GM12878 (cell line): ENCODE measurements around the gene CRYGA. TPM values are rescaled to one million over a fixed set of nuclear protein-coding genes. Genes with fewer than 3 reads are reported as not detected.

Experiments
- ATAC-seq: fragments of 200-7000 bp; cut with Tn5 transposase; 3 replicates; pipeline ENCODE4 v1.9.1; 2020; ENCODE audit warnings: mild to moderate bottlenecking, moderate library complexity
- BruUV-seq: library from RNA; stranded (reverse); fragments of 400-500 nt; replicated peaks from 2 replicates; lab custom pipeline; 2021; lab: Mats Ljungman, UMichigan
- CTCF ChIA-PET: fragments of 300-600 bp; sonication (Branson Sonifier 250); formaldehyde crosslinking; extraction: SDS; loops from one replicate; lab custom pipeline; 2021; ENCODE audit warnings: inconsistent platforms; lab: Yijun Ruan, JAX
- POLR2A ChIA-PET: fragments of 350-600 bp; formaldehyde crosslinking; extraction: SDS; loops from one replicate; lab custom pipeline; 2021; ENCODE audit warnings: inconsistent platforms; lab: Charles Lee
- RAD21 ChIA-PET: fragments of 300-600 bp; sonication (Branson Sonifier 250); formaldehyde crosslinking; loops from one replicate; lab custom pipeline; 2023; ENCODE audit warnings: antibody characterized with exemption; ENCODE audit not compliant: unreplicated experiment; lab: Charles Lee
- SMC1A ChIA-PET: fragments of 300-600 bp; sonication (Branson Sonifier 250); formaldehyde crosslinking; loops from one replicate; lab custom pipeline; 2023; ENCODE audit not compliant: unreplicated experiment, uncharacterized antibody; lab: Charles Lee
- DNase-seq: peaks from one replicate; pipeline ENCODE4 v3.0.0-alpha.2; 2011; ENCODE audit warnings: low read depth, low spot score
- FAIRE-seq: peaks from 3 replicates; lab custom pipeline; 2011; peaks lifted over from hg19 to GRCh38; lab: Jason Lieb, UNC
- H2AFZ ChIP-seq: 2 replicates; pipeline ENCODE4 v1.6.0; 2011; ENCODE audit warnings: low read depth, low read length, control low read depth; ENCODE audit not compliant: control insufficient read depth
- H3K27ac ChIP-seq: 2 replicates; pipeline ENCODE4 v1.5.1; 2011; ENCODE audit warnings: control low read depth; ENCODE audit not compliant: control insufficient read depth, insufficient read depth
- H3K27me3 ChIP-seq, 2 experiments: replicated peaks in 1 of 2; 2 replicates each; pipeline versions ENCODE4 v1.6.0 to v1.6.1; 2011; ENCODE audit warnings: low read length in 1 of 2; ENCODE audit not compliant: control insufficient read depth in 2 of 2, insufficient read depth in 2 of 2
- H3K36me3 ChIP-seq, 2 experiments: 2 replicates each; pipeline ENCODE4 v1.5.1; 2011; ENCODE audit warnings: low read length in 1 of 2; ENCODE audit not compliant: control insufficient read depth in 2 of 2, insufficient read depth in 2 of 2
- H3K4me1 ChIP-seq: 2 replicates; pipeline ENCODE4 v1.6.1; 2011; ENCODE audit warnings: mild to moderate bottlenecking, low read length, moderate library complexity, mixed read lengths; ENCODE audit not compliant: control insufficient read depth, insufficient read depth
- H3K4me2 ChIP-seq: 2 replicates; pipeline ENCODE4 v1.6.0; 2011; ENCODE audit warnings: control low read depth; ENCODE audit not compliant: control insufficient read depth, insufficient read depth
- H3K4me3 ChIP-seq: fragments of 200-600 bp; sonication (generic); 2 replicates; pipeline ENCODE4 v1.5.1; 2016
- H3K79me2 ChIP-seq: 2 replicates; pipeline ENCODE4 v1.6.0; 2011; ENCODE audit warnings: low read length; ENCODE audit not compliant: control insufficient read depth, insufficient read depth
- H3K9ac ChIP-seq: 2 replicates; pipeline ENCODE4 v1.8.0; 2011; ENCODE audit warnings: low read length, control low read depth, mixed read lengths; ENCODE audit not compliant: control insufficient read depth, insufficient read depth
- H3K9me3 ChIP-seq: replicated peaks from 3 replicates; pipeline ENCODE4 v1.5.1; 2011; ENCODE audit warnings: mild to moderate bottlenecking, low read length; ENCODE audit not compliant: control insufficient read depth, insufficient read depth
- H4K20me1 ChIP-seq: 2 replicates; pipeline ENCODE4 v1.6.0; 2011; ENCODE audit not compliant: control insufficient read depth, insufficient read depth
- CTCF ChIP-seq, 3 experiments: IDR thresholded peaks in 2 of 3; conservative IDR thresholded peaks in 1 of 3; 2 replicates each; pipeline ENCODE4 v1.5.1; 2011; ENCODE audit warnings: low read depth in 3 of 3, low read length in 3 of 3, mild to moderate bottlenecking in 3 of 3, control low read depth in 2 of 3, moderate library complexity in 2 of 3, inconsistent platforms in 1 of 3, mixed read lengths in 1 of 3; ENCODE audit not compliant: control insufficient read depth in 2 of 3, insufficient read depth in 1 of 3; ENCODE audit errors: extremely low read depth in 1 of 3
- FOXM1 ChIP-seq: IDR thresholded peaks from 2 replicates; pipeline ENCODE4 v1.6.1; 2012; ENCODE audit warnings: low read depth, mild to moderate bottlenecking, inconsistent platforms, low read length, moderate library complexity
- POLR2AphosphoS2 ChIP-seq: IDR thresholded peaks from 2 replicates; pipeline ENCODE4 v1.6.1; 2011; ENCODE audit warnings: low read depth, mild to moderate bottlenecking, low read length, improper control_type of control experiment, moderate library complexity
- RBBP5 ChIP-seq: fragments of 200-600 bp; sonication (generic); conservative IDR thresholded peaks from 2 replicates; pipeline ENCODE4 v1.6.1; 2016
- SMAD1 ChIP-seq: fragments of 450-650 bp; IDR thresholded peaks from 2 replicates; pipeline ENCODE4 v1.6.1; 2018; ENCODE audit warnings: mild to moderate bottlenecking, low read depth; ENCODE audit not compliant: partially characterized antibody
- STAT3 ChIP-seq: IDR thresholded peaks from 2 replicates; pipeline ENCODE4 v1.6.1; 2011; ENCODE audit warnings: low read depth, low read length, improper control_type of control experiment
- TARDBP ChIP-seq: IDR thresholded peaks from 2 replicates; pipeline ENCODE4 v1.6.1; 2016; ENCODE audit warnings: borderline replicate concordance
- WGBS: methylation state at CpG from one replicate; pipeline ENCODE4 v1.1.6; 2016; ENCODE audit warnings: low lambda C conversion rate; ENCODE audit not compliant: insufficient replicate concordance, insufficient coverage; ENCODE audit errors: missing lambda C conversion rate; 5-methylcytosine and 5-hydroxymethylcytosine counted together
- in situ Hi-C: fragments of 300-500 bp; cut with MboI; formaldehyde crosslinking; loops from 9 replicates; pipeline ENCODE4 v1.14.3; 2018; ENCODE audit warnings: mixed read lengths
- intact Hi-C: fragments of 100-400 bp; cut with micrococcal nuclease; formaldehyde crosslinking; loops from one replicate; pipeline ENCODE4 v1.14.2; 2022; ENCODE audit not compliant: unreplicated experiment
- polyA plus RNA-seq, 11 experiments: library from polyadenylated mRNA; depleted of rRNA in 4 of 11; unstranded in 6 of 11; stranded (reverse) in 5 of 11; fragments of >200 nt; fragmentation: Nextera tagmentation in 4 of 11; fragmentation: Illumina TruSeq in 1 of 11; extraction: Ambion mirVana in 4 of 11; extraction: Trizol in 1 of 11; gene quantifications; 1 replicate in 1 of 11; 2 replicates in 10 of 11; pipeline versions ENCODE4 v1.2.1 to v1.2.3, GENCODE V29; 2011 to 2016; ENCODE audit warnings: inconsistent platforms in 2 of 11, missing spikeins in 2 of 11, low read depth in 1 of 11
- total RNA-seq, 4 experiments: library from RNA; depleted of rRNA in 3 of 4; stranded (reverse); fragments of >200 nt in 3 of 4; fragmentation: Illumina TruSeq in 1 of 4; extraction: Trizol in 1 of 4; gene quantifications; 2 replicates each; pipeline versions ENCODE4 v1.2.1 to v1.2.3, GENCODE V29; 2013 to 2021

The CRYGA gene
- total and polyA plus RNA-seq, 10 of the 15 experiments (the other 5 are each of a cell fraction or from before 2014, with no cell fraction given) = not detected

- TF ChIP-seq CTCF (IDR thresholded peaks at IDR 0.05 in 2 of 3, conservative IDR thresholded peaks at IDR 0.05 in 1 of 3; ENCODE audit: control insufficient read depth in 2 of 3, extremely low read depth in 1 of 3, insufficient read depth in 1 of 3, low read depth in 3 of 3, low read length in 3 of 3) (no peak), SMAD1 (no peak), POLR2AphosphoS2 (no peak)
Measured at GRCh38 chr2:208192611-208193236, 29.3 kb upstream of the CRYGA start (continued).

- in situ Hi-C loops (loop anchor here (25.0 kb wide), 1 partner anchor 1022 kb away; no protein-coding TSS in a partner anchor), intact Hi-C loops (no loop called here)
- H3K4me1 ChIP-seq = no peaks in the 10 kb centered on the region
- H3K9me3 ChIP-seq = no peaks in the 10 kb centered on the region
- no peak for FAIRE-seq
- no peaks in the 10 kb centered on the region for H3K27me3 ChIP-seq
- ATAC-seq = no peak
- no TSS peak for BruUV-seq
- TF ChIP-seq FOXM1 = no peak
- TF ChIP-seq STAT3 = no peak
- TF ChIP-seq TARDBP = no peak
- TF ChIP-seq RBBP5 = no peak
- ChIA-PET SMC1A (no interaction called here), CTCF (interaction anchor here (0.8 to 1.1 kb wide), 2 partner anchors 14 to 15 kb away, joined by 3 read pairs; no protein-coding TSS in a partner anchor), POLR2A (no interaction called here), RAD21 (interaction anchor here (1.2 kb wide), 1 partner anchor 15 kb away, joined by 5 read pairs; no protein-coding TSS in a partner anchor)
- no peak within 1 kb of the TSS for H2AFZ ChIP-seq
- H3K4me3 ChIP-seq = no peak within 1 kb of the TSS
- H4K20me1 ChIP-seq = no peaks in the 10 kb centered on the region
- no peaks in the 10 kb centered on the region for H3K79me2 ChIP-seq
- DNase-seq = no peak
- 45% methylated on average over 10 of the region's 10 CpGs for WGBS
- H3K9ac ChIP-seq = no peak within 1 kb of the TSS
- H3K27ac ChIP-seq = no peak within 1 kb of the TSS
- H3K4me2 ChIP-seq = no peak within 1 kb of the TSS
- no peaks in the 10 kb centered on the region for H3K36me3 ChIP-seq
Measured at GRCh38 chr2:208189810-208190503, 26.6 kb upstream of the CRYGA start, which contains the start of gene C2orf80. TSS of gene C2orf80 (minus strand) at chr2:208190030. CDS start at chr2:208186986, 3,044 bp downstream.
